ENCODE data around the gene ZC3H18.

Gene ZC3H18

DNA sequence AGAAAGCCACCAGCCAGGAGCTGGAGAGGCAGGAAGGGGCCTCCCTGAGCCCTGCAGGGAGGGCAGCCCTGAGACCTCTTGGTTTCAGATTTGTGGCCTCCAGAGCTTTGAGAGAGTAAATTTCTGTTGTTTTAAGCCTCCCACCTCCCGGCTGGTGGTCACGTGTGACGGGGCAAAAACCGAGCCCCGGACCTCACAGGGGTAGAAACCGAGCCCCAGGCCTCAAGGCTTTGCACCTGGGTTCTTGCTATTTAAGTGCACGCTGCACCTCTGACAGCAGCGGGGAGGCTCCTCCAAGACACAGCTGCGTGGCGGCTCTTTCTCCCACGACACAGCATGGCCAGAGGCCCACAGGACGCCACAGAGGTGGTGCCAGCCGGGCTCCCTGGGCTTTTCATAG is 17.4 kb upstream of the ZC3H18 start:
- Histone ChIP-seq H3K36me3 (ENCODE audit: insufficient read depth, insufficient read length, low read length) (no peaks in the 10 kb centered on the region), H3K4me1 (ENCODE audit: insufficient read depth, insufficient read length) (peaks cover 21% of the 10 kb centered on the region), H3K27me3 (ENCODE audit: insufficient read depth, insufficient read length) (no peaks in the 10 kb centered on the region), H3K9ac (ENCODE audit: insufficient read length, low read depth) (peak overlapping the region; percentile 39), H3K9me3 (ENCODE audit: insufficient read depth, low read length) (peaks cover 7% of the 10 kb centered on the region; the same call in 1 of the 2 replicates), H3K4me3 (ENCODE audit: insufficient read length, low read depth) (no peak overlapping the region)
- TF ChIP-seq SUZ12 (IDR thresholded peaks at IDR 0.05; ENCODE audit: extremely low read depth, insufficient read depth, insufficient read length) (no peak), YY1 (IDR thresholded peaks at IDR 0.05; ENCODE audit: insufficient read depth, insufficient read length) (no peak), ZNF274 (IDR thresholded peaks at IDR 0.05; ENCODE audit: low read depth, low read length) (no peak)
- DNase-seq (ENCODE audit: low read depth, low spot score), result no peak

DNA sequence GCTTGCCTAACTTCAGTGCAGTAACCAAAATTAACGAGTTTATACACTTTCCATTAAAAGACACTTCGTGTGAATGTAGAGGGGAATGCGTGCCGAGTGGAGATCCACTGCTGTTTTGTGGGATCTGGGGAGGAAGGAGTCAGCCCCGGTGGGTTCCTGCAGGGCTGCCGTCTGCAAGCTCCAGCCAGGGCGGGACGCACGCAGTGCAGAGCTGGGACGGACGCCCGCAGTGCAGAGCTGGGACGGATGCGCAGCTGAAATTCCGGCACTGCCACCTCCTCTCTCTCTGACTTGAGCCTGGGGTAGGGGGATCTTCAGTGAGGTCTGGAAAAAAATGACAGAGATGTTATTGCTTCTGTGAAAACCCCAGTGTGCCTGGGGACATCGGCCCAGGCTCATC is 16.5 kb upstream of the ZC3H18 start:
- Histone ChIP-seq H3K4me3 (ENCODE audit: insufficient read length, low read depth) (no peak overlapping the region), H3K4me1 (ENCODE audit: insufficient read depth, insufficient read length) (peaks cover 21% of the 10 kb centered on the region), H3K27me3 (ENCODE audit: insufficient read depth, insufficient read length) (no peaks in the 10 kb centered on the region), H3K9me3 (ENCODE audit: insufficient read depth, low read length) (peaks cover 7% of the 10 kb centered on the region; the same call in 1 of the 2 replicates), H3K9ac (ENCODE audit: insufficient read length, low read depth) (peak overlapping the region; percentile 9), H3K36me3 (ENCODE audit: insufficient read depth, insufficient read length, low read length) (no peaks in the 10 kb centered on the region)
- DNase-seq (ENCODE audit: low read depth, low spot score), result no peak
- TF ChIP-seq YY1 (IDR thresholded peaks at IDR 0.05; ENCODE audit: insufficient read depth, insufficient read length) (no peak), SUZ12 (IDR thresholded peaks at IDR 0.05; ENCODE audit: extremely low read depth, insufficient read depth, insufficient read length) (no peak), ZNF274 (IDR thresholded peaks at IDR 0.05; ENCODE audit: low read depth, low read length) (no peak)

DNA sequence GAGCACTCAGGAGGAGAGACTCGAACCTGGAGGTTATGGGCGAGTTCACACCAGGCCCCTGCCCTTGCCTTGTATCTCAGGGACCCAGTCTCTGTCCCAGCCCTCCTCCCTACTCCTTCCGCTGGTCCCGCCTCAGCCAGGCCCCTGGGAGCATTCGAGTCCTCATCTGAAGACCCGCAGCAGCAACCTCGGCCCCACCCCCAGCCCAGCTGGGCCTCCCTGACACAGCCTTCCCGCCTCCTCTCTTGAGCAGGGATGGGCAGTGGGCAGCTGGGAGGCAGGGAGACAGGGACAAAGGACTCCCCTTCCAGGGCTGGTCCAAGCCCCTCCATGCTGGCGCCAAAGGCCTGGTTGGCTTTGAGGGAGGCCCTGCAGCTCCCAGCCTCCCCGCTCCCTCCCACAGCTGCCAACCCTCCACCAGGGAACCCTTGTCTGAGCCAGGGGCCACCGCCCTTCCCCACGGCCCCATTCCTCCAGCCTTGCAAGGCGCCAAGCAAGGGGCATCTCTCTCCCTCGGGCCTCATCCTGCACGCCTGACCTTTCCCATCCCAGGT is 15.4 kb upstream of the ZC3H18 start:
- Histone ChIP-seq H3K9me3 (ENCODE audit: insufficient read depth, low read length) (peaks cover 7% of the 10 kb centered on the region; the same call in 1 of the 2 replicates), H3K27me3 (ENCODE audit: insufficient read depth, insufficient read length) (no peaks in the 10 kb centered on the region), H3K4me3 (ENCODE audit: insufficient read length, low read depth) (no peak overlapping the region), H3K36me3 (ENCODE audit: insufficient read depth, insufficient read length, low read length) (no peaks in the 10 kb centered on the region), H3K9ac (ENCODE audit: insufficient read length, low read depth) (peak overlapping the region; percentile 63), H3K4me1 (ENCODE audit: insufficient read depth, insufficient read length) (peaks cover 21% of the 10 kb centered on the region)
- no peak for DNase-seq (ENCODE audit: low read depth, low spot score)
- TF ChIP-seq YY1 (IDR thresholded peaks at IDR 0.05; ENCODE audit: insufficient read depth, insufficient read length) (no peak), SUZ12 (IDR thresholded peaks at IDR 0.05; ENCODE audit: extremely low read depth, insufficient read depth, insufficient read length) (no peak), ZNF274 (IDR thresholded peaks at IDR 0.05; ENCODE audit: low read depth, low read length) (no peak)

DNA sequence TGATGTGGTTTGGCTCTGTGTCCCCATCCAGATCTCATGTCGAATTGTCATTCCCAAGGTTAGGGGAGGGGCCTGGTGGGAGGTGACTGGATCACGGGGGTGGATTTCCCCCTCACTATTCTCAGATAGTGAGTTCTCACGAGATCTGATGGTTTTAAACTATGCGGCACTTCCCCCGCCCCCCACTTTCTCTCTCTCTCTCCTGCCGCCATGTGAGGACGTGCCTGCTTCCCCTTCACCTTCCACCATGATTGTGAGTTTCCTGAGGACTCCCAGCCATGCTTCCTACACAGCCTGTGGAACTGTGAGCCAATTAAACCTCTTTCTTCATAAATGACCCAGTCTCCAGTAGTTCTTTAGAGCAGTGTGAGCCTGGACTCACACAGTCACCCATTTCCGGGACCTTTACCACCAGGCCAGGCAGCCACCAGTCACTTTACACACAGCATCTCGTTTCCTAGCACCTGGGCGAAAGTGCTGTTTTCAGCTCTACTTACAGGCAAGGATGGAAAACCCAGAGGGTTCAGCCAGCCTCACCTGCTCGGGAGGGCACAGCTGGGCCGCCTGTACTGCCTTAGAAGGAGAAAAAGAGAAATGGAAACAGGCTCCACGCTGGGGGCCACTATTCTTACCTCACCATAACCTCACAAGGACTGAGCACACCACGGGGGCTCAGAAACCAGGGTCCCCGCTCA is 13.8 kb upstream of the ZC3H18 start:
- DNase-seq (ENCODE audit: low read depth, low spot score), result no peak
- TF ChIP-seq ZNF274 (IDR thresholded peaks at IDR 0.05; ENCODE audit: low read depth, low read length), result no peak
- TF ChIP-seq SUZ12 (IDR thresholded peaks at IDR 0.05; ENCODE audit: extremely low read depth, insufficient read depth, insufficient read length), result no peak
- TF ChIP-seq YY1 (IDR thresholded peaks at IDR 0.05; ENCODE audit: insufficient read depth, insufficient read length), result no peak
- H3K36me3 ChIP-seq (ENCODE audit: insufficient read depth, insufficient read length, low read length), result no peaks in the 10 kb centered on the region
- H3K4me3 ChIP-seq (ENCODE audit: insufficient read length, low read depth), result no peak overlapping the region
- H3K9me3 ChIP-seq (ENCODE audit: insufficient read depth, low read length), result peaks cover 7% of the 10 kb centered on the region; the same call in 1 of the 2 replicates
- no peak overlapping the region for H3K9ac ChIP-seq (ENCODE audit: insufficient read length, low read depth)
- H3K27me3 ChIP-seq (ENCODE audit: insufficient read depth, insufficient read length), result no peaks in the 10 kb centered on the region
- peaks cover 21% of the 10 kb centered on the region for H3K4me1 ChIP-seq (ENCODE audit: insufficient read depth, insufficient read length)

DNA sequence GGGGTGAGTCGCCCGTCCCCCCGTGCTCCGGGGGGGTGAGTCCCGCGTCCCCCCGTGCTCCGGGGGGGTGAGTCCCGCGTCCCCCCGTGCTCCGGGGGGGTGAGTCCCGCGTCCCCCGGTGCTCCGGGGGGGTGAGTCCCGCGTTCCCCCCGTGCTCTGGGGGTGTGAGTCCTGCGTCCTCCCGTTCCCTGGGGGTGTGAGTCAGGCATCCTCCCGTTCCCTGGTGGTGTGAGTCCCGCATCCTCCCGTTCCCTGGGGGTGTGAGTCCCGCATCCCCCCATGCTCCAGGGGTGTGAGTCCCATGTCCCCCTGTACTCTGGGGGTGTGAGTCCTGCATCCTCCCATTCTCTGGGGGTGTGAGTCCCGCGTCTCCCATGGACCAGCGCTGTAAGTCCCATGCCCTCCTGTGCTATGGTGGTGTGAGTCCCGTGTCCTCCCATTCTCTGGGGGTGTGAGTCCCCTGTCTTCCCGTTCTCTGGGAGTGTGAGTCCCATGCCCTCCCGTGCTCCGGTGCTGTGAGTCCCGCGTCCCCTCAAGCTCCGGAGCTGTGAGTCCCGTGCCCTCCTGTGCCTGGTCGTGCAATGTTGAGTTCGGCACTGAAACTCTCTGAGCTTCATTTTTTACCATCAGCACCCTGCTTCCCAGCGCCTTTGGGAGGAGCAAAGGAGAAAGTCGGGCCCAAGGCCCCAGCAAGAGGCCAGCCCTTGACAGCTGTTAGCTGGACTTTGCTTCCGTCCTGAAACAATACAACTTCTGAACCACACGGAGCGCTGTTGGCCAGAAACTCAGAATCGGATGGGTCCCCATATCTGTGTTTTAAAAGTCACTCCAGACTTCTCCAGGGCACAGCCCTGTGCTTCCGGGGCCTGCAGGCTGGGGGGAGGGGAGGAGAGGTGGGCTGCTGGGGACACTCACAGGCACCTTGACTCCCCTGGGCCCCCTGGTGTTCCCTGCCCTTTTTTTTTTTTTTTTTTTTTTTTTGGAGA is 11.5 kb upstream of the ZC3H18 start:
- DNase-seq (ENCODE audit: low read depth, low spot score), result no peak
- Histone ChIP-seq H3K36me3 (ENCODE audit: insufficient read depth, insufficient read length, low read length) (no peaks in the 10 kb centered on the region), H3K4me3 (ENCODE audit: insufficient read length, low read depth) (no peak overlapping the region), H3K9ac (ENCODE audit: insufficient read length, low read depth) (no peak overlapping the region), H3K27me3 (ENCODE audit: insufficient read depth, insufficient read length) (peaks cover 3% of the 10 kb centered on the region), H3K9me3 (ENCODE audit: insufficient read depth, low read length) (peaks cover 7% of the 10 kb centered on the region; the same call in 1 of the 2 replicates), H3K4me1 (ENCODE audit: insufficient read depth, insufficient read length) (peaks cover 13% of the 10 kb centered on the region)
- TF ChIP-seq SUZ12 (IDR thresholded peaks at IDR 0.05; ENCODE audit: extremely low read depth, insufficient read depth, insufficient read length) (no peak), ZNF274 (IDR thresholded peaks at IDR 0.05; ENCODE audit: low read depth, low read length) (no peak), YY1 (IDR thresholded peaks at IDR 0.05; ENCODE audit: insufficient read depth, insufficient read length) (no peak)

DNA sequence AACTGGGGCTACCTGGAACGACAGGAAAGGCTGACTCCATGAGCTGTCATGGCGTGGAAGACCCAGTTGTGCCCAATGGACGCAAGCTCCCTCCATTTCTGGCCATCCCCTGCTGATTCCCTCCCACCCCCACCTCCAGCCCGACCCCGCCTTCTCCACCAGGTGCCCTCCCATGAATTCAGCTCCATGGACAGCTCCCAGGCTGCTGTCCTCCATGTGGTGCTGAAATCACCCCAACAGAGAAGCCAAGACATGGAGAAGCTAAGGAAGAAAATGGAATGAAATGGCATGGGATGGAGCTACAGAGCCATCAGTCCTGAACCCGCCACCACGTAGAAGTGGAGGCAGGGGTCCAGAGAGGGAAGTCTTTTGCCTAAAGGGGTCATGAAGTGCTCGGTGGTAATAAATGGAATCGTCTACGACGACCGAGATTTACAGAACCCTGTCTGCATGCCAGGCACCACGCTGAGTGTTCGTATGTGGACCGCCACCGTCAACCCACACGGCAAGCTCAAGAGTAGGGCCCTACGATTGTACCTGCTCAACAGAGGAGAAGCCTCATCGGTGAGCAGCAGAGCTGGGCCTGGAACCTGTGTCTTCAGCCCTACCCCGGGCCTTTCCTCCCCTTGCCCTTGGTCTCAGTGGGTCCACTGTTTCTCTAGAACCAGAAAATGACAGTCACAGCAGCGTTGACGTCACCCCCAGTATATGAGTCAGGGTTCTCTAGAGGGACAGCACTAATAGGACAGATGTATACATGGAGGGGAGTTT is 9.3 kb upstream of the ZC3H18 start:
- H3K9ac ChIP-seq (ENCODE audit: insufficient read length, low read depth), result no peak overlapping the region
- H3K27me3 ChIP-seq (ENCODE audit: insufficient read depth, insufficient read length), result peaks cover 3% of the 10 kb centered on the region
- peaks cover 2% of the 10 kb centered on the region for H3K4me1 ChIP-seq (ENCODE audit: insufficient read depth, insufficient read length)
- TF ChIP-seq SUZ12 (IDR thresholded peaks at IDR 0.05; ENCODE audit: extremely low read depth, insufficient read depth, insufficient read length) (no peak), YY1 (IDR thresholded peaks at IDR 0.05; ENCODE audit: insufficient read depth, insufficient read length) (no peak), ZNF274 (IDR thresholded peaks at IDR 0.05; ENCODE audit: low read depth, low read length) (no peak)
- peaks cover 7% of the 10 kb centered on the region; the same call in 1 of the 2 replicates for H3K9me3 ChIP-seq (ENCODE audit: insufficient read depth, low read length)
- H3K36me3 ChIP-seq (ENCODE audit: insufficient read depth, insufficient read length, low read length), result no peaks in the 10 kb centered on the region
- no peak for DNase-seq (ENCODE audit: low read depth, low spot score)
- no peak overlapping the region for H3K4me3 ChIP-seq (ENCODE audit: insufficient read length, low read depth)
